HEK293 (cell line): ENCODE measurements around the gene PTPN6.

Experiments used
- CTCF ChIA-PET: fragments of 350-600 bp; formaldehyde crosslinking; extraction: SDS; loops from one replicate; lab custom pipeline; 2021; ENCODE audit warnings: antibody characterized with exemption; lab: Yijun Ruan, JAX
- POLR2A ChIA-PET: fragments of 300-600 bp; formaldehyde crosslinking; extraction: SDS; loops from one replicate; lab custom pipeline; 2020; ENCODE audit warnings: antibody characterized with exemption, inconsistent platforms; lab: Yijun Ruan, JAX
- H3K27ac ChIP-seq: fragments of 200-500 bp; sonication (Bioruptor generic); 2 replicates; pipeline ENCODE4 v1.5.1; 2014; ENCODE audit warnings: low read depth, low read length, control low read depth, inconsistent platforms; ENCODE audit errors: extremely low read depth
- H3K36me3 ChIP-seq, 2 experiments: fragments of 200-500 bp in 1 of 2; sonication (Bioruptor generic) in 1 of 2; 1 replicate in 1 of 2; 2 replicates in 1 of 2; pipeline ENCODE4 v1.5.1; 2014 to 2017; ENCODE audit warnings: inconsistent platforms in 2 of 2, low read length in 2 of 2; ENCODE audit not compliant: control insufficient read depth in 2 of 2, insufficient read depth in 1 of 2
- H3K4me1 ChIP-seq: fragments of 200-500 bp; sonication (Bioruptor generic); 2 replicates; pipeline ENCODE4 v1.5.1; 2014; ENCODE audit warnings: mild to moderate bottlenecking, low read length, inconsistent platforms; ENCODE audit not compliant: control insufficient read depth, insufficient read depth
- H3K4me3 ChIP-seq: 2 replicates; pipeline ENCODE4 v1.5.1; 2011; ENCODE audit warnings: low read depth, mild to moderate bottlenecking, control low read depth, low read length, moderate library complexity
- H3K9me3 ChIP-seq: fragments of 200-500 bp; sonication (Bioruptor generic); 2 replicates; pipeline ENCODE4 v1.5.1; 2014; ENCODE audit warnings: low read depth, low read length, inconsistent platforms; ENCODE audit not compliant: control insufficient read depth, insufficient read depth
- EGR2 ChIP-seq: fragments of 450-650 bp; formaldehyde crosslinking; IDR thresholded peaks from 2 replicates; pipeline ENCODE4 v1.5.1; 2016; ENCODE audit warnings: low read depth, missing biosample characterization, missing genetic modification characterization
- HOXD13 ChIP-seq: sonication (generic); formaldehyde crosslinking; IDR thresholded peaks from 2 replicates; pipeline ENCODE4 v1.8.0; 2022; ENCODE audit warnings: missing genetic modification reagents, borderline replicate concordance
- KLF7 ChIP-seq: fragments of 450-650 bp; formaldehyde crosslinking; IDR thresholded peaks from 2 replicates; pipeline ENCODE4 v1.5.1; 2016; ENCODE audit warnings: missing biosample characterization, missing genetic modification characterization, borderline replicate concordance
- TRIM28 ChIP-seq: IDR thresholded peaks from 2 replicates; pipeline ENCODE4 v1.6.1; 2011; ENCODE audit warnings: low read length, control low read depth, borderline replicate concordance
- ZIC2 ChIP-seq: fragments of 450-650 bp; formaldehyde crosslinking; IDR thresholded peaks from 2 replicates; pipeline ENCODE4 v1.5.1; 2016; ENCODE audit warnings: missing biosample characterization, missing genetic modification characterization
- ZNF133 ChIP-seq: fragments of 450-650 bp; formaldehyde crosslinking; IDR thresholded peaks from 2 replicates; pipeline ENCODE4 v1.5.1; 2016; ENCODE audit warnings: missing biosample characterization, missing genetic modification characterization
- ZNF146 ChIP-seq: fragments of 450-650 bp; formaldehyde crosslinking; IDR thresholded peaks from 2 replicates; pipeline ENCODE4 v1.5.1; 2016; ENCODE audit warnings: missing biosample characterization, missing genetic modification characterization
- ZNF169 ChIP-seq: fragments of 450-650 bp; formaldehyde crosslinking; IDR thresholded peaks from 2 replicates; pipeline ENCODE4 v1.5.1; 2016; ENCODE audit warnings: missing biosample characterization, missing genetic modification characterization
- ZNF174 ChIP-seq: fragments of 450-650 bp; formaldehyde crosslinking; IDR thresholded peaks from 2 replicates; pipeline ENCODE4 v1.5.0; 2017; ENCODE audit warnings: missing biosample characterization, mild to moderate bottlenecking, missing genetic modification characterization
- ZNF211 ChIP-seq: fragments of 450-650 bp; formaldehyde crosslinking; IDR thresholded peaks from 2 replicates; pipeline ENCODE4 v1.5.1; 2016; ENCODE audit warnings: low read depth, missing biosample characterization, missing genetic modification characterization
- ZNF311 ChIP-seq: fragments of 450-650 bp; formaldehyde crosslinking; IDR thresholded peaks from 2 replicates; pipeline ENCODE4 v1.5.1; 2017; ENCODE audit warnings: missing biosample characterization, missing genetic modification characterization, borderline replicate concordance
- ZNF354C ChIP-seq: fragments of 450-650 bp; formaldehyde crosslinking; IDR thresholded peaks from 2 replicates; pipeline ENCODE4 v1.5.1; 2016; ENCODE audit warnings: missing biosample characterization, missing genetic modification characterization, low read depth, borderline replicate concordance
- ZNF433 ChIP-seq: fragments of 450-650 bp; formaldehyde crosslinking; IDR thresholded peaks from 2 replicates; pipeline ENCODE4 v1.5.1; 2016; ENCODE audit warnings: missing biosample characterization, missing genetic modification characterization, low read depth
- ZNF548 ChIP-seq: fragments of 450-650 bp; formaldehyde crosslinking; IDR thresholded peaks from 2 replicates; pipeline ENCODE4 v1.5.1; 2016; ENCODE audit warnings: missing biosample characterization, missing genetic modification characterization
- ZNF561 ChIP-seq: fragments of 450-650 bp; IDR thresholded peaks from 2 replicates; pipeline ENCODE4 v1.5.1; 2018; ENCODE audit warnings: missing biosample characterization, missing genetic modification characterization, borderline replicate concordance
- ZNF654 ChIP-seq: fragments of 450-650 bp; formaldehyde crosslinking; IDR thresholded peaks from 2 replicates; pipeline ENCODE4 v1.5.1; 2016; ENCODE audit warnings: low read depth, missing biosample characterization, missing genetic modification characterization
- ZNF830 ChIP-seq: fragments of 450-650 bp; IDR thresholded peaks from 2 replicates; pipeline ENCODE4 v1.5.0; 2018; ENCODE audit warnings: missing biosample characterization, missing genetic modification characterization, low read depth, mild to moderate bottlenecking, moderate library complexity
- ZSCAN30 ChIP-seq: fragments of 450-650 bp; IDR thresholded peaks from 2 replicates; pipeline ENCODE4 v1.5.1; 2018; ENCODE audit warnings: missing biosample characterization, mild to moderate bottlenecking, missing genetic modification characterization, moderate library complexity
- TF ChIP-seq, protein P1 (sequence below): fragments of 450-650 bp; formaldehyde crosslinking; IDR thresholded peaks from 2 replicates; pipeline ENCODE4 v1.5.1; 2017; ENCODE audit warnings: missing biosample characterization, missing genetic modification characterization
- TF ChIP-seq, protein P2 (sequence below): fragments of 450-650 bp; formaldehyde crosslinking; IDR thresholded peaks from 2 replicates; pipeline ENCODE4 v1.5.1; 2016; ENCODE audit warnings: missing biosample characterization, missing genetic modification characterization
- TF ChIP-seq, protein P3 (sequence below): fragments of 450-650 bp; formaldehyde crosslinking; IDR thresholded peaks from 2 replicates; pipeline ENCODE4 v1.5.1; 2016; ENCODE audit warnings: missing biosample characterization, missing genetic modification characterization
- TF ChIP-seq, protein P4 (sequence below): fragments of 450-650 bp; formaldehyde crosslinking; IDR thresholded peaks from 2 replicates; pipeline ENCODE4 v1.5.1; 2017; ENCODE audit warnings: missing biosample characterization, missing genetic modification characterization
- TF ChIP-seq, protein P5 (sequence below): fragments of 450-650 bp; formaldehyde crosslinking; IDR thresholded peaks from 2 replicates; pipeline ENCODE4 v1.5.1; 2017; ENCODE audit warnings: missing biosample characterization, missing genetic modification characterization
- TF ChIP-seq, protein P6 (sequence below): fragments of 450-650 bp; formaldehyde crosslinking; IDR thresholded peaks from 2 replicates; pipeline ENCODE4 v1.5.1; 2016; ENCODE audit warnings: missing biosample characterization, missing genetic modification characterization

The PTPN6 gene

DNA sequence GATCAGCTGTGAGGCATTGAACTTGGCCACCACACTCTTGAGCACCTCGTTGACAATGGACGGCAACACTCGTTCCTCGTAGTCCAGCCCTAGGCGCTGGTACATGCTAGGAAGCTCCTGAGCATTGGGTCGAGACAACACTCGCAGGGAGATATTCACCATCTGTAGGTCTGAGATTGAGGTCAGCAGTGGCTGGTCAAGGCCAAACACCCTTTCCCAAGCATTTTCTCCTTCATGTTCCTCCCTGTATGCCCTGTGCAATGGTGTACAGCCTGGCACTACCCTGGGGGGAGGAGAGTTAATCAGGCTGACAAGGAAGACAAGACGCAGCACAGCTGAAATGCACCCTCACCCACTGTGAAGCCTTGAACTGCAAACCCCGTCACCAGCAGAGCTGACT is 17.3 kb downstream of the PTPN6 start:
- no peak overlapping the region for H3K4me3 ChIP-seq
- TF ChIP-seq ZNF830 (tag by site-specific recombination), result no peak
- TF ChIP-seq ZNF133 (tag by site-specific recombination), result no peak
- TF ChIP-seq, protein P1, sequence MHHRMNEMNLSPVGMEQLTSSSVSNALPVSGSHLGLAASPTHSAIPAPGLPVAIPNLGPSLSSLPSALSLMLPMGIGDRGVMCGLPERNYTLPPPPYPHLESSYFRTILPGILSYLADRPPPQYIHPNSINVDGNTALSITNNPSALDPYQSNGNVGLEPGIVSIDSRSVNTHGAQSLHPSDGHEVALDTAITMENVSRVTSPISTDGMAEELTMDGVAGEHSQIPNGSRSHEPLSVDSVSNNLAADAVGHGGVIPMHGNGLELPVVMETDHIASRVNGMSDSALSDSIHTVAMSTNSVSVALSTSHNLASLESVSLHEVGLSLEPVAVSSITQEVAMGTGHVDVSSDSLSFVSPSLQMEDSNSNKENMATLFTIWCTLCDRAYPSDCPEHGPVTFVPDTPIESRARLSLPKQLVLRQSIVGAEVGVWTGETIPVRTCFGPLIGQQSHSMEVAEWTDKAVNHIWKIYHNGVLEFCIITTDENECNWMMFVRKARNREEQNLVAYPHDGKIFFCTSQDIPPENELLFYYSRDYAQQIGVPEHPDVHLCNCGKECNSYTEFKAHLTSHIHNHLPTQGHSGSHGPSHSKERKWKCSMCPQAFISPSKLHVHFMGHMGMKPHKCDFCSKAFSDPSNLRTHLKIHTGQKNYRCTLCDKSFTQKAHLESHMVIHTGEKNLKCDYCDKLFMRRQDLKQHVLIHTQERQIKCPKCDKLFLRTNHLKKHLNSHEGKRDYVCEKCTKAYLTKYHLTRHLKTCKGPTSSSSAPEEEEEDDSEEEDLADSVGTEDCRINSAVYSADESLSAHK, result no peak
- no peak for TF ChIP-seq ZSCAN30 (tag by site-specific recombination)
- TF ChIP-seq ZNF311, result no peak
- TF ChIP-seq TRIM28, result no peak
- no peak for TF ChIP-seq ZNF654 (tag by site-specific recombination)
- no peak for TF ChIP-seq ZNF433 (tag by site-specific recombination)
- TF ChIP-seq ZNF211 (tag by site-specific recombination), result no peak
- no peak for TF ChIP-seq ZNF561 (tag by site-specific recombination)
- TF ChIP-seq, protein P2, sequence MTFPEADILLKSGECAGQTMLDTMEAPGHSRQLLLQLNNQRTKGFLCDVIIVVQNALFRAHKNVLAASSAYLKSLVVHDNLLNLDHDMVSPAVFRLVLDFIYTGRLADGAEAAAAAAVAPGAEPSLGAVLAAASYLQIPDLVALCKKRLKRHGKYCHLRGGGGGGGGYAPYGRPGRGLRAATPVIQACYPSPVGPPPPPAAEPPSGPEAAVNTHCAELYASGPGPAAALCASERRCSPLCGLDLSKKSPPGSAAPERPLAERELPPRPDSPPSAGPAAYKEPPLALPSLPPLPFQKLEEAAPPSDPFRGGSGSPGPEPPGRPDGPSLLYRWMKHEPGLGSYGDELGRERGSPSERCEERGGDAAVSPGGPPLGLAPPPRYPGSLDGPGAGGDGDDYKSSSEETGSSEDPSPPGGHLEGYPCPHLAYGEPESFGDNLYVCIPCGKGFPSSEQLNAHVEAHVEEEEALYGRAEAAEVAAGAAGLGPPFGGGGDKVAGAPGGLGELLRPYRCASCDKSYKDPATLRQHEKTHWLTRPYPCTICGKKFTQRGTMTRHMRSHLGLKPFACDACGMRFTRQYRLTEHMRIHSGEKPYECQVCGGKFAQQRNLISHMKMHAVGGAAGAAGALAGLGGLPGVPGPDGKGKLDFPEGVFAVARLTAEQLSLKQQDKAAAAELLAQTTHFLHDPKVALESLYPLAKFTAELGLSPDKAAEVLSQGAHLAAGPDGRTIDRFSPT (tag by site-specific recombination), result no peak
- TF ChIP-seq ZNF146, result no peak
- no peak for TF ChIP-seq KLF7
- TF ChIP-seq, protein P3, sequence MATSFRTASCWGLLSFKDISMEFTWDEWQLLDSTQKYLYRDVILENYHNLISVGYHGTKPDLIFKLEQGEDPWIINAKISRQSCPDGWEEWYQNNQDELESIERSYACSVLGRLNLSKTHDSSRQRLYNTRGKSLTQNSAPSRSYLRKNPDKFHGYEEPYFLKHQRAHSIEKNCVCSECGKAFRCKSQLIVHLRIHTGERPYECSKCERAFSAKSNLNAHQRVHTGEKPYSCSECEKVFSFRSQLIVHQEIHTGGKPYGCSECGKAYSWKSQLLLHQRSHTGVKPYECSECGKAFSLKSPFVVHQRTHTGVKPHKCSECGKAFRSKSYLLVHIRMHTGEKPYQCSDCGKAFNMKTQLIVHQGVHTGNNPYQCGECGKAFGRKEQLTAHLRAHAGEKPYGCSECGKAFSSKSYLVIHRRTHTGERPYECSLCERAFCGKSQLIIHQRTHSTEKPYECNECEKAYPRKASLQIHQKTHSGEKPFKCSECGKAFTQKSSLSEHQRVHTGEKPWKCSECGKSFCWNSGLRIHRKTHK (tag by site-specific recombination), result no peak
- no peak for TF ChIP-seq ZIC2 (tag by site-specific recombination)
- no peak for TF ChIP-seq ZNF169 (tag by site-specific recombination)
- TF ChIP-seq ZNF174, result no peak
- TF ChIP-seq, protein P4, sequence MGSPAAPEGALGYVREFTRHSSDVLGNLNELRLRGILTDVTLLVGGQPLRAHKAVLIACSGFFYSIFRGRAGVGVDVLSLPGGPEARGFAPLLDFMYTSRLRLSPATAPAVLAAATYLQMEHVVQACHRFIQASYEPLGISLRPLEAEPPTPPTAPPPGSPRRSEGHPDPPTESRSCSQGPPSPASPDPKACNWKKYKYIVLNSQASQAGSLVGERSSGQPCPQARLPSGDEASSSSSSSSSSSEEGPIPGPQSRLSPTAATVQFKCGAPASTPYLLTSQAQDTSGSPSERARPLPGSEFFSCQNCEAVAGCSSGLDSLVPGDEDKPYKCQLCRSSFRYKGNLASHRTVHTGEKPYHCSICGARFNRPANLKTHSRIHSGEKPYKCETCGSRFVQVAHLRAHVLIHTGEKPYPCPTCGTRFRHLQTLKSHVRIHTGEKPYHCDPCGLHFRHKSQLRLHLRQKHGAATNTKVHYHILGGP, result no peak
- TF ChIP-seq, all 188 proteins: peak for 0
- 0 out of 2 replicates have a peak overlapping the region, but pooled peaks have one; percentile 18 for H3K27ac ChIP-seq
- peaks cover 14 to 64% of the 10 kb centered on the region in 2 experiments for H3K36me3 ChIP-seq
- no peaks in the 10 kb centered on the region for H3K9me3 ChIP-seq
- 0 out of 2 replicates have a peak, but pooled peaks cover 4% of the 10 kb centered on the region for H3K4me1 ChIP-seq
- ChIA-PET CTCF (interaction anchor here (0.6 to 2.7 kb wide), 10 partner anchors 17 to 145 kb away, joined by 3 to 41 read pairs (median 4); partner anchors contain the start of genes C12orf57, C1R, C1RL and RNU7-1), POLR2A (interaction anchor here (1.0 to 2.4 kb wide), 4 partner anchors 23 to 50 kb away, joined by 3 to 32 read pairs (median 4); partner anchors contain the start of genes C12orf57, LPCAT3 and RNU7-1)

DNA sequence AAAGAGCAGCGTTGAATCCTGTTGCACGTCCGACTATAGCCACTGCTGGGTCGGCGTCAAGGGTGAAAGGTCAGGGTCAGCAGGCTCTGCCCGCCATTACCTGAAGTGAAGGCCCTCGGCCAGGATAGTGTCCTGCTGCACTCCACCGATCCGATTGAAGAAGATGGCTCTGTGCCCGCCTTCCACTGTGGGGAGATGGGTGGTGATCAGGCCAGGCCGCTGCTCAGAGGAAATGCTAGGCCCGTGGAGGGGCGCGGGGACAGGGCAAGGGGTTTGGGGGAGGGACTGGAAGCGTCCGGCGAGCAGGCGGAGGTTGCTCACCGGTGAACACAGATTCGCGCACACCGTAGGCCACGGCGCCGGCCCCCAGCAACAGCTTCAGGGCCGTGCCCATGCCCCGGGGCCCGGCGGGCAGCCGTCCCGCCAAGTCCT is 19.0 kb downstream of the PTPN6 start:
- Histone ChIP-seq H3K36me3 (peaks cover 14 to 67% of the 10 kb centered on the region in 2 experiments), H3K4me3 (peak overlapping the region; percentile 67), H3K9me3 (no peaks in the 10 kb centered on the region), H3K4me1 (0 out of 2 replicates have a peak, but pooled peaks cover 4% of the 10 kb centered on the region), H3K27ac (peak overlapping the region; percentile 70)
- POLR2A ChIA-PET, result no interaction called here
- CTCF ChIA-PET, result interaction anchor here (2.7 kb wide), 1 partner anchor 25 kb away, joined by 41 read pairs; the partner anchor contains the start of genes C12orf57 and RNU7-1
- TF ChIP-seq, protein P5, sequence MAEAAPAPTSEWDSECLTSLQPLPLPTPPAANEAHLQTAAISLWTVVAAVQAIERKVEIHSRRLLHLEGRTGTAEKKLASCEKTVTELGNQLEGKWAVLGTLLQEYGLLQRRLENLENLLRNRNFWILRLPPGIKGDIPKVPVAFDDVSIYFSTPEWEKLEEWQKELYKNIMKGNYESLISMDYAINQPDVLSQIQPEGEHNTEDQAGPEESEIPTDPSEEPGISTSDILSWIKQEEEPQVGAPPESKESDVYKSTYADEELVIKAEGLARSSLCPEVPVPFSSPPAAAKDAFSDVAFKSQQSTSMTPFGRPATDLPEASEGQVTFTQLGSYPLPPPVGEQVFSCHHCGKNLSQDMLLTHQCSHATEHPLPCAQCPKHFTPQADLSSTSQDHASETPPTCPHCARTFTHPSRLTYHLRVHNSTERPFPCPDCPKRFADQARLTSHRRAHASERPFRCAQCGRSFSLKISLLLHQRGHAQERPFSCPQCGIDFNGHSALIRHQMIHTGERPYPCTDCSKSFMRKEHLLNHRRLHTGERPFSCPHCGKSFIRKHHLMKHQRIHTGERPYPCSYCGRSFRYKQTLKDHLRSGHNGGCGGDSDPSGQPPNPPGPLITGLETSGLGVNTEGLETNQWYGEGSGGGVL (tag by site-specific recombination), result 0 out of 2 replicates have a peak, but pooled peaks have one; percentile 24
- peak; percentile 57; the same call in 1 of the 2 replicates for TF ChIP-seq HOXD13 (CRISPR knock-in tag)
- TF ChIP-seq, protein P6, sequence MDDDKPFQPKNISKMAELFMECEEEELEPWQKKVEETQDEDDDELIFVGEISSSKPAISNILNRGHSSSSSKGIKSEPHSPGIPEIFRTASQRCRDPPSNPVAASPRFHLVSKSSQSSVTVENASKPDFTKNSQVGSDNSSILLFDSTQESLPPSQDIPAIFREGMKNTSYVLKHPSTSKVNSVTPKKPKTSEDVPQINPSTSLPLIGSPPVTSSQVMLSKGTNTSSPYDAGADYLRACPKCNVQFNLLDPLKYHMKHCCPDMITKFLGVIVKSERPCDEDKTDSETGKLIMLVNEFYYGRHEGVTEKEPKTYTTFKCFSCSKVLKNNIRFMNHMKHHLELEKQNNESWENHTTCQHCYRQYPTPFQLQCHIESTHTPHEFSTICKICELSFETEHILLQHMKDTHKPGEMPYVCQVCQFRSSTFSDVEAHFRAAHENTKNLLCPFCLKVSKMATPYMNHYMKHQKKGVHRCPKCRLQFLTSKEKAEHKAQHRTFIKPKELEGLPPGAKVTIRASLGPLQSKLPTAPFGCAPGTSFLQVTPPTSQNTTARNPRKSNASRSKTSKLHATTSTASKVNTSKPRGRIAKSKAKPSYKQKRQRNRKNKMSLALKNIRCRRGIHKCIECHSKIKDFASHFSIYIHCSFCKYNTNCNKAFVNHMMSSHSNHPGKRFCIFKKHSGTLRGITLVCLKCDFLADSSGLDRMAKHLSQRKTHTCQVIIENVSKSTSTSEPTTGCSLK (tag by site-specific recombination), result no peak
- no peak for TF ChIP-seq ZNF354C (tag by site-specific recombination)
- TF ChIP-seq ZNF211 (tag by site-specific recombination), result no peak
- no peak for TF ChIP-seq ZNF548 (tag by site-specific recombination)
- TF ChIP-seq EGR2 (tag by site-specific recombination), result no peak
